ENCODE results near the gene PIK3CD. TPM values are rescaled to one million over a fixed set of nuclear protein-coding genes. Genes with fewer than 3 reads are reported as not detected.

Gene PIK3CD
- total and polyA plus RNA-seq, 2 of the 4 experiments (the other 2 are of a cell fraction): 5.0 to 12.1 TPM

DNA sequence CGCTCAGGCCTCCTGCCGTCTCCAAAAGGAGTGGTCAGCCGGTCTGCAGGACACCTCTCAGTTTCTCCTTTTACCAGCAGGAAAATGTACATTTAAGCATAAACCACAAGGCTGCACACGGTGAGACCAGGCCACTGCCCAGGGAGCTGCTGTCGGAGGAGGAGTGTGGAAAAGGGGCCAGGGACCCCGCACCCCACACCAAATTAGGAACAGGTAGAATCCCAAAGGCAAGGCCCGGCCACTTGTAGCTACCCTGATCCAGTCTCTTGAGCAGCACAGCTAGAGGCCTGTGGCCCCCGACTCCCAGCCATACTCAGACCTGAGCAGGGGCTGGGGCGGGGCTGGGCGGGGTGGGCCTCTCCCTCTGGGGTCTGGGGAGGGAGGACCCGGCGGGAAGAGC is 78.0 kb downstream of the PIK3CD start:
- Histone ChIP-seq H3K27me3 (ENCODE audit: control insufficient read depth, insufficient read depth, low read length) (no peaks in the 10 kb centered on the region), H3K4ac (ENCODE audit: low read depth, low read length) (no peak overlapping the region), H2AK9ac (replicated peaks; ENCODE audit: low read depth, low read length, poor library complexity) (no peak overlapping the region), H3K79me1 (ENCODE audit: low read depth in 1 of 2, low read length in 2 of 2) (no peaks in the 10 kb centered on the region), H2AFZ (replicated peaks; ENCODE audit: low read length, poor library complexity) (no peak overlapping the region), H3K4me2 (ENCODE audit: low read depth, low read length) (no peak overlapping the region), H3K23ac (ENCODE audit: low read depth, low read length) (no peak overlapping the region), H3K9me3 (ENCODE audit: control insufficient read depth, insufficient read depth, low read length) (no peaks in the 10 kb centered on the region), H2BK15ac (ENCODE audit: low read depth, low read length) (no peak overlapping the region), H2BK5ac (ENCODE audit: low read depth, low read length, poor library complexity, severe bottlenecking) (no peak overlapping the region), H3K56ac (ENCODE audit: extremely low read depth, insufficient read depth, low read length) (no peak overlapping the region), H3K9ac (ENCODE audit: low read depth, low read length) (no peak overlapping the region), H4K8ac (ENCODE audit: low read depth in 2 of 2, low read length in 2 of 2) (no peak overlapping the region), H3K18ac (ENCODE audit: low read depth, low read length) (no peak overlapping the region), H3K36me3 (ENCODE audit: control insufficient read depth, insufficient read depth, low read length) (peaks cover 66% of the 10 kb centered on the region), H4K5ac (ENCODE audit: low read depth, low read length) (no peak overlapping the region), H2BK120ac (ENCODE audit: low read depth, low read length) (no peak overlapping the region), H4K20me1 (ENCODE audit: insufficient read depth, low read length) (peaks cover 4% of the 10 kb centered on the region; the same call in 1 of the 2 replicates), H3K14ac (replicated peaks; ENCODE audit: low read depth, low read length) (no peak overlapping the region), H3K4me1 (ENCODE audit: control insufficient read depth, insufficient read depth, low read length) (no peaks in the 10 kb centered on the region), H3K9me1 (ENCODE audit: insufficient read depth, low read length) (no peaks in the 10 kb centered on the region), H3K27ac (ENCODE audit: insufficient read depth, low read length) (no peak overlapping the region), H4K91ac (ENCODE audit: insufficient read depth, low read depth, low read length) (no peak overlapping the region), H2BK20ac (ENCODE audit: low read depth, low read length) (no peak overlapping the region), H3K4me3 (ENCODE audit: insufficient read depth, low read depth, low read length) (no peak overlapping the region), H2AK5ac (ENCODE audit: low read depth, low read length) (no peak overlapping the region)
- no peak for DNase-seq
- TF ChIP-seq, protein P1, sequence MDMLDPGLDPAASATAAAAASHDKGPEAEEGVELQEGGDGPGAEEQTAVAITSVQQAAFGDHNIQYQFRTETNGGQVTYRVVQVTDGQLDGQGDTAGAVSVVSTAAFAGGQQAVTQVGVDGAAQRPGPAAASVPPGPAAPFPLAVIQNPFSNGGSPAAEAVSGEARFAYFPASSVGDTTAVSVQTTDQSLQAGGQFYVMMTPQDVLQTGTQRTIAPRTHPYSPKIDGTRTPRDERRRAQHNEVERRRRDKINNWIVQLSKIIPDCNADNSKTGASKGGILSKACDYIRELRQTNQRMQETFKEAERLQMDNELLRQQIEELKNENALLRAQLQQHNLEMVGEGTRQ (IDR thresholded peaks at IDR 0.05; ENCODE audit: low read depth, low read length): no peak
- TF ChIP-seq RAD21 (IDR thresholded peaks at IDR 0.05; ENCODE audit: low read length): no peak
- TF ChIP-seq FOS (IDR thresholded peaks at IDR 0.05; ENCODE audit: low read depth, low read length): no peak
- TF ChIP-seq MXI1 (IDR thresholded peaks at IDR 0.05; ENCODE audit: borderline replicate concordance, low read depth, low read length): no peak
- TF ChIP-seq RFX5 (IDR thresholded peaks at IDR 0.05; ENCODE audit: low read depth, low read length): no peak
- TF ChIP-seq CHD1 (IDR thresholded peaks at IDR 0.05; ENCODE audit: low read depth, low read length): no peak
- TF ChIP-seq CEBPB (IDR thresholded peaks at IDR 0.05; ENCODE audit: low read depth, low read length): no peak
- no peak for TF ChIP-seq MAZ (IDR thresholded peaks at IDR 0.05; ENCODE audit: borderline replicate concordance, low read depth, low read length)
- no peak for TF ChIP-seq POLR2A (IDR thresholded peaks at IDR 0.05; ENCODE audit: low read depth, low read length)
- TF ChIP-seq SMC3 (IDR thresholded peaks at IDR 0.05; ENCODE audit: low read depth, low read length): no peak
- TF ChIP-seq NFE2L2 (IDR thresholded peaks at IDR 0.05; ENCODE audit: low read depth, low read length): no peak
- no peak for TF ChIP-seq BHLHE40 (IDR thresholded peaks at IDR 0.05; ENCODE audit: low read depth, low read length)
- TF ChIP-seq, protein P2, sequence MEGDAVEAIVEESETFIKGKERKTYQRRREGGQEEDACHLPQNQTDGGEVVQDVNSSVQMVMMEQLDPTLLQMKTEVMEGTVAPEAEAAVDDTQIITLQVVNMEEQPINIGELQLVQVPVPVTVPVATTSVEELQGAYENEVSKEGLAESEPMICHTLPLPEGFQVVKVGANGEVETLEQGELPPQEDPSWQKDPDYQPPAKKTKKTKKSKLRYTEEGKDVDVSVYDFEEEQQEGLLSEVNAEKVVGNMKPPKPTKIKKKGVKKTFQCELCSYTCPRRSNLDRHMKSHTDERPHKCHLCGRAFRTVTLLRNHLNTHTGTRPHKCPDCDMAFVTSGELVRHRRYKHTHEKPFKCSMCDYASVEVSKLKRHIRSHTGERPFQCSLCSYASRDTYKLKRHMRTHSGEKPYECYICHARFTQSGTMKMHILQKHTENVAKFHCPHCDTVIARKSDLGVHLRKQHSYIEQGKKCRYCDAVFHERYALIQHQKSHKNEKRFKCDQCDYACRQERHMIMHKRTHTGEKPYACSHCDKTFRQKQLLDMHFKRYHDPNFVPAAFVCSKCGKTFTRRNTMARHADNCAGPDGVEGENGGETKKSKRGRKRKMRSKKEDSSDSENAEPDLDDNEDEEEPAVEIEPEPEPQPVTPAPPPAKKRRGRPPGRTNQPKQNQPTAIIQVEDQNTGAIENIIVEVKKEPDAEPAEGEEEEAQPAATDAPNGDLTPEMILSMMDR (conservative IDR thresholded peaks at IDR 0.05; ENCODE audit: low read depth, low read length): no peak
- TF ChIP-seq, protein P3, sequence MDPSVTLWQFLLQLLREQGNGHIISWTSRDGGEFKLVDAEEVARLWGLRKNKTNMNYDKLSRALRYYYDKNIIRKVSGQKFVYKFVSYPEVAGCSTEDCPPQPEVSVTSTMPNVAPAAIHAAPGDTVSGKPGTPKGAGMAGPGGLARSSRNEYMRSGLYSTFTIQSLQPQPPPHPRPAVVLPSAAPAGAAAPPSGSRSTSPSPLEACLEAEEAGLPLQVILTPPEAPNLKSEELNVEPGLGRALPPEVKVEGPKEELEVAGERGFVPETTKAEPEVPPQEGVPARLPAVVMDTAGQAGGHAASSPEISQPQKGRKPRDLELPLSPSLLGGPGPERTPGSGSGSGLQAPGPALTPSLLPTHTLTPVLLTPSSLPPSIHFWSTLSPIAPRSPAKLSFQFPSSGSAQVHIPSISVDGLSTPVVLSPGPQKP (IDR thresholded peaks at IDR 0.05; ENCODE audit: borderline replicate concordance, low read depth, low read length): no peak
- TF ChIP-seq MAFK (IDR thresholded peaks at IDR 0.05; ENCODE audit: low read depth, low read length): no peak
- no peak for TF ChIP-seq RCOR1 (IDR thresholded peaks at IDR 0.05; ENCODE audit: insufficient replicate concordance, low read length)
- ATAC-seq (ENCODE audit: low read depth): no peak
- intact Hi-C loops (cut with micrococcal nuclease) (no loop called here), dilution Hi-C loops (cut with HindIII; ENCODE audit: low sequenced_read_pairs, unreplicated experiment) (no loop called here), in situ Hi-C loops (cut with MboI; ENCODE audit: low sequenced_read_pairs) (loop anchor here (10.0 kb wide), 1 partner anchor 135 kb away; no protein-coding TSS in a partner anchor)
- ChIA-PET CTCF (interaction anchor here (0.5 kb wide), 1 partner anchor 262 kb away, joined by 4 read pairs; no protein-coding TSS in a partner anchor), POLR2A (ENCODE audit: unreplicated experiment) (no interaction called here)
- no TSS peak for BruUV-seq (replicated peaks)
- WGBS, 2 experiments (ENCODE audit: extremely low coverage in 2 of 2, insufficient read length in 1 of 2): no CpG with 5 or more reads among the region's 12 CpGs

Data from IMR-90 (cell line).